ENCODE measurements around the gene PRKAG2.

DNA sequence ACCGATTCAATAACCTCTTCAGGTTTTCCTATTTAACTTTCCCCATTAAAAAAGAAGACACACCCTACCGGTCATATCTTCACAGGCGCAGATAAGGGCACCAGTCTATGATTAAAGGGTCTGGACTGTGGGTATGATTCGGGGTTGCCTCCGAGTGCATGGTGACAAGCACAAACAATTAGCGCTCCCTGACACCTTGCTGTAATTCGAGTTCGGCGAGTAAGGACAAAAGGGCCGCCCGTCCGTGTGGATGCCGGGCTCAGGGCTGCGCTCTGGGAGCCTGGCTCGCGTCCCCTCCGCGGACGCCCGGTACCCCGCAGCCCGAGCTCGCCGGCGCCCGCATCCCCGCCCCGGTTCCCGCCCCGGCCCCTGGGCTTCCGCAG is 245.4 kb downstream of the PRKAG2 start:
- TF ChIP-seq CTCF (IDR thresholded peaks at IDR 0.05) (no peak), POLR2A (IDR thresholded peaks at IDR 0.05) (no peak)

Measured in thyroid gland (tissue), 4 donors.